ENCODE results near the gene TOP3B.
"Not testable (repeated sequence)": the region's sequence is repeated elsewhere in the genome, so short reads cannot be mapped to it uniquely, and the experiment has no call there.

The TOP3B gene

DNA sequence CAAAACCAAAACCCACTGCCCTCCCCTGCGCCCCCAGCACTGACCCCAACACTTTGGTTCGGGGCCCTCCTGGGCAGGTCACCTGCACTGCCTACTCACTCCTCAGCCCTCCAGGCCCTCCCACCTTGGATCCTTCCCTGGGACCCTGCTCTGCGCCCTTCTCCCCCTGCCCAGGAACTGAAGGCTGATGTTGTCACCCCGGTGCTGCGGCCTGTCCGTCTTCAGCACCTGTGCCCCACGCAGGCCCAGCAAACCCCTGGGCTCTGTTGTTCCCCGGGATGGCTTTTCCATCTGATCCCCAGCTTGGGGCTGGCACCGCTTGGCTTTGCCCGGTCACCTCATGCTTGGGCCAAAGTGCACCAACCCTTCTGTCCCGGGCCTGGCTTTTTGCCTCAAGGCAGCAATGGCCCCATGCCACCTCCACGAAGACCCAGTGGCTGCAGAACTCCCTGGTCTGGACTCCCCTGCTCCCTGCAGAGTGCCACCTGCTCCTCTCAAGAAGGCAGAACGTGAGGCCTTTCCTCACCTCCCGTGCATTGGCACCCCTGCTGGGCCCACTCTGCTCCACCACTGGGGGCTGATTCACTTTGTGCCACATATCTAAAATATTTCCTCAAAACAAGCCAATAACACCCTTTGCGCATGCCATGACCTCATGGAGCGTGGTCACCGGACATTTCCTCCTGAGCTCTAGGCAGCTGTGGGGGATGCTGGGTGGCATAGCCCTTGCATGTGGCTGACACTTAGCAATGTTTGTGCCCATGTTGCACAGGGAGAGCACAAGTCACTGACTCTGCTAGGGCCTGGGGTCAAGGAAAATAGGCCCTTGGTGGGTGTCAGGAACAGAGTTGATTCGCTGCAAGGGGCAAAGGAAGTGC lies 38.8 kb downstream of the TOP3B start:
- no peak for DNase-seq

GRCh38 chr22:21942407-21943343 lies 39.9 kb downstream of the TOP3B start:
- no peak for DNase-seq

DNA sequence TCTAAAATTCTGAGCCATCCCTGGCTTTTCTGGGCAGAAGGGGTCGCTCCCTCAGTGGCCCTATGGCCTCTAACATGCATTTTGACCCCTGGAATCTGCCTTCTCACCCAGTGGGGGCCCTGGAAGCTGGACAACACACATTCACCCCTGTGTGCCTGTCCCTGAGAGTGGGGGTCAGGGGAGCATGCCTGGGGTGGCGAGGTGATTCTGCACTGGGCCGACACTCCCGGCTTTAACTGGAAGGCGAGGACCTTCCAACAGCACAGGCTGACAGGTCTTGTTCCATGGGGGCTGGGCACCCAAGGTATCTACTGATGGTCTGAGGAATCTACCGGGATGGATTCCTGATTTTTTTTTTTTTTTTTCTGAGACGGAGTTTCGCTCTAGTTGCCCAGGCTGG lies 40.7 kb downstream of the TOP3B start:
- DNase-seq: no peak

DNA sequence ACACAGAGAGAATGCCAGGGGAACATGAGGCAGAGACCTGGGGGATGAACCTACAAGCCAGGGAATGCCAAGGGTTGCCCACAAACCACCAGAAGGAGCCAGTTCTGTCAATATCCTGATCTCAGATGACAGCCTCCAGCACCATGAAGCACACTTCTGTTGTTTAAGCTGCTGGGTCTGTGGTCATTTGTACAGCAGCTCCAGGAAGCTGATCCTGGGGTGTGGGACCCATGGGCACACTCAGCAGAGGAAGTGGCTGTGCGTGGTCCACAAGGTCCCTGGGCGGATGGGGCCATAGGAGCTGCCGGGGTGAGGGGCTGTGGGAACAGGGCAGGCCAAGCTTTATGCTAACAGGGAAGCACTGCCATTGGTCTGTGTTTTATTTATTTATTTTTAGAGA lies 42.1 kb downstream of the TOP3B start:
- no peak for DNase-seq

DNA sequence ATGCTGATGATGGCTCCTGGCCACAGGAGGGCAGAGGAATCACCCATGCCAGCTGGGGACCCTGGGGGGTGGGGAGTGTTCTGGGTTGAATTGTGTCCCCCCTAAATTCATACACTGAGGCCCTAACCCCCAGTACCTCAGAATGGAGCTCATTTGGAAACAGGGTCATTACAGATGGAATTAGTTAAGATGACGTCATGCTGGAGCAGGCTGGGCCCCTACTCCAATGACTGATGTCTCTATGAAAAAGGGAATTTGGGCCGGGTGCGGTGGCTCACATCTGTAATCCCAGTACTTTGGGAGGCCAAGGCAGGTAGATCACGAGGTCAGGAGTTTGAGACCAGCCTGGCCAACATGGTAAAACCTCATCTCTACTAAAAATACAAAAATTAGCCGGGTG lies 42.7 kb downstream of the TOP3B start:
- DNase-seq: not testable (repeated sequence)

GRCh38 chr22:21939461-21939913 lies 43.1 kb downstream of the TOP3B start:
- no peak for DNase-seq

DNA sequence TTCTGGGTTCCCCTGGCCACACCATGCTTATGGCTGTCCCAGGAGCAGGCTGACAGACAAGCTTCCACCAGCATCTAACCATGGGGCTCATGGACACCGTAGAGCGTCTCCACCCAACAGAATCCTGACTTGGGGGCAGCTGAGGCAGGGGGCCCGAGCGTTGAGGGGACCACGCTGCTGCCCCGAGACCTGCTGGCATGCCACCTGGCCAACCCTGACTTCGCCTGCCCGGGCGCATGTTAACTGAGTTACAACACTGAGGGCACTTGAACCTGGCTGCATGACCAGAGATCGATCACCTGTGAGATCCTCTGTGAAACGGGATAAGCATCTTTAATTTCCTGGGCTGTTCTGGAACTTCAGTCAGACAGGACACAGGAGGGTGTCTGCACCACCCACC lies 43.7 kb downstream of the TOP3B start:
- no peak for DNase-seq

DNA sequence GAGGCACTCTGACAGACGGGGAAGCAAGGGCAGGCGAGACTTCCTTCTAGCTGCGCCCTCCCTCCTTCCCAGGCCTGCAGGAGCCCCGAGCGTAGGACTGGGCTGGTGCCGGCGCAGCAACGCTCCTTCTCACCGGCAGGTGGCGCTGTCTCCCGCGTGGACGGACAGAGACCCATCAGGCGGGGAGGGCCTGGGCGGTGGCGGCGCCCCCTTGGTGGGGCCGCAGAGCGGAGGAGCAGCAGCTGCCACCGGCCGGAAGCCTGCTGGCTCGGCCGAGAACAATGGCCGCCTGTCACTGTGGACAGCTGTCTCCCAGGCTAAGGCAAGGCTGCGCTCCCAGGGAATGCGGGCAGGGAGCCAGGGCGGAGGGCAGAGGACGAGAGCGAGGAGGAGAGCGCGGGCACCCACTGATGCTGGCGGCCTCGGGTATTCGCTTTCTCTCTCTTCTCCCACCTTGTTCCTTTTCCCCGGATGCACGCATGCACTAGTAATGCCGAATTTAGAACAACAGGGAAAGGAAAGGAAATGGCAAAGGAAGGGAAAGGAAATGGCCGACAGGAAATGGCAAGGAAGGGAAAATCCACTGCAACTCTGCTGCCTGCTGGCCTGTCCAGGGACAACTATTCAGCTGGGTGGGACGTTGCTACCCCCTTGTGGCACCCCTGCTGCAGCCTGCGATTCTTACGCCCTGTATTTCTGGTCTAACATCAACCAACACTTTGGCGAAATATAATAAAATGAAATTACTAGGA lies 44.3 kb downstream of the TOP3B start:
- DNase-seq: peak; percentile 99

DNA sequence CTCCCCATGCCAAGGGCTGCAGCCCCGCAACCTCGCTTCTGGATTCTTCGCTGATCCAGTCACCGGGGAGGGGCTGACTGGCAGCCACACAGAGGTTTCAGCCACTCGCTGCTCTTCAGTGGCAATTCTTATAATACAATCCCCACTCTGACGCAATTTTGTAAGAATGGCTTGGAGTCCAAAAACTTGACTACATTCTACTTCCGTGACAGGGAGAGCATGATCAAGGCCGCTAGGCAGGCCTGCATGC lies 44.8 kb downstream of the TOP3B start:
- no peak for DNase-seq

- no peak for DNase-seq
These were observed 45.4 kb downstream of the TOP3B start for GRCh38 chr22:21937041-21937820.

DNA sequence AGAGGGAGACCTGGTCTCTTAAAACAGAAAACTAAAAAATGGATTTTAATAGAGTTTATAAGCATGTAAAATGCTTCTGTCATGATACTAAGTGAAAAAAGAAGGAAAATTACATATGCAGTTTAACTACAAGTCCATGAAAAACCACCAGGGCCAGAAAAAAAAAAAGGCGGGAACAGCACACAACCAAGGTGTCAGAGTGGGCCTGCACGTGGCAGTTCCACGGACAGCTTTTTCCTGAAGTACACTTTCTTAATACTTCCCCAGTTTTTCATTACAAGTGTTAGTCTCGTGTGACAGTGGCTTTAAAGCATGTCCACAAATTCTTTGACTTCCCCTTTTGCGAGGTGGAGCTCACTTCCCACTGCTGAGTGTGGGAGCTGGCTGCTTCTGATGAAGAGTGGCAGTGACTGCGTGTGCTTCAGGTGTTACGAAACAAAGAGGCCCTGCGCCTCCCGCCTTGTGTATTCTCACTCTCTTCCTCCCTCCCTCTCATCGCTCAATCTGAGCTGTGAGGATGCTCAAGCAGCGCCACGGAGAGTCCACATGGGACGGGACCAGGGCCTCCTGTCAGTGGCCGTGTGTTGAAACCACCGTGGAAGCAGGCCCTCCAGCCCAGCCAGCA lies 46.3 kb downstream of the TOP3B start:
- peak; percentile 70 for DNase-seq

- DNase-seq: no peak
These were observed 48.7 kb downstream of the TOP3B start for GRCh38 chr22:21933910-21934309.

DNA sequence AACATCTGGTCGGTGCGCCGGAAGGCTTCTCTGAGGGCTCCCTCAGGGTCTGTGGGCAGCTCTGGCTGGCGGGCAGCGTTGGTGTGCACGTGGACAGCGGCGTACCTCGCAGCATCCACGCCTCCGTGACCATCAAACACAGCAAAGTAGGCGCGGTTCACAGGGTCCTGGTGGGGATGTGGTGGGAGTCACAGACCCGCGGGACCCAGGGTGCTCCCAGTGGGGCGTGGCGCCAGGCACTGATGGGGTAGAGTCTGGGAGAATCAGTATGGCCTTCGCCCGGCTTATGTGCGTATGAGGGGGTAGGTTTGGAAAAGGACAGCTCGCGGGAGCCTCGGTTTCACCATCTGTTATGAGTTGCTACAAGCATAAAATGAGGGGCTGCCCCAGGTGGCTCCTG lies 49.2 kb downstream of the TOP3B start:
- no peak for DNase-seq

DNA sequence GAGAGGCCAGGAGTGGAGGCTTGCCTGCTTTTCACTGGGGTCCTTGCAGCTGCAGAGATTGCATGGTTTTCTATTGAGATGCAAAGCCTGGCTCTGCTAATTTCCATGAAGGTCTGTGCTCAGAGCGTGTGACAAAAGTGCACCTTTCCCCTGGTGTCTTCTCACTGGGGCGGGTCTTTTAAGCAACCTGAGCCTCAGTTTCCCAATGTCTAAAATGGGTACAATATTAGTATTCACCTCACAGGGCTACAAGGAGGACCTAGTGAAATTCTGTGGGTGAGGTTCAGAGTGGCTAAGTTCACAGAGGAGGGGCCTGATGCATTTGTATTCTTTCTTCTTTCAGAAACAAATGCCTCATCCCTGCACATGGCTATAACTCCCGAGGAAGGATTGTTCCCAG lies 50.2 kb downstream of the TOP3B start:
- DNase-seq: no peak

DNA sequence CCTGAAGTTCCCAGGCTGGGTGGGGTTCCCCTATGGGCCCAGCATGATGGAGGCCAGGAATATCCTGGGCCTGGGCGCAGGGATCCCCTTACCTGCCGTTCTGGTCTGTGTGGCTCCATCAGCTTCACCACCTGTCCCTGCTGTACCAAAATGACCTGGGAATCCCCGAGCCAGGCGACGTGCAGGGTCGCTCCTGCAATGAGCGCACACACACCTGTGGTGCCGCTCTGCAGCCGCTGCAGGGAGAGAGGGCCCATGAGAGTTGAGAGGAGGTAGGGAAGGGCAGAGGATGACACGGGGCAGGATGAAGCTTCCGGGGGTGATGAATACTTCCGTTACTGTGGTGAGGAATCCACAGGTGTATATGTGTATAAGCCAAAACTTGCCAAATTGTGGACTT lies 51.5 kb downstream of the TOP3B start:
- DNase-seq: no peak

GRCh38 chr22:21929253-21929652 lies 53.3 kb downstream of the TOP3B start:
- no peak for DNase-seq

GRCh38 chr22:21928048-21928447 lies 54.5 kb downstream of the TOP3B start:
- DNase-seq: no peak

DNA sequence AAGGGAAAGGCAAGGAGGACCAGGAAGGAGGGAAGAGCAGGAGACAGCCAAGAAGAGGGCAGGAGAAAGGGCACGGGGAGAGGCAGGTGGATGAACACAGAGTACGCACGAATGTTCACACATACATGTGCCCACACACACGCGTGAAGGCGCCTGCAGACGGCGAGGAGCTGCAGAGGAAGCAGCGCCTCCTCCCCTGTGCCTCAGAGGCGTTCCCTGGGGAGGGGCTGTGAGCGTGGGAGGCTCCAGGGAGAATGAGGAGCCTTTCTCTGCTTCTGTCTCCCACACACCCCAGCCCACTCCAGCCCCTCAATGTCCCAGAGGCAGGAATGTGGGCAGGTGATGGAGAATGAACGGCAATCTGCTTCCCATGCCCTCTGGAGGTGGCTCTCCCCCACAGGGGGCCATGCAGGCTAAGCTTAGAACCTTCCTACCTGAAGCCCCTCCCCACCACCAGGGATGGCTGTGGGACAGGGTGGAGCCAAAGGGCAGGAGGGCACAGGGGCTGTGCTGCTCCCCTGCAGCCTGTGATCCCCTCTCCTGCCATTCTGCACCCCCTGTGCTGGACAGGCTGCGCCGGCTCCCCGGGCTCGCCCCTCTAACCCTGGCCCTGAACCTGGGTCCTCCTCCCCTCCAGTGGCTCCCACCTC lies 55.3 kb downstream of the TOP3B start:
- no peak for DNase-seq

GRCh38 chr22:21926728-21927127 lies 55.9 kb downstream of the TOP3B start:
- no peak for DNase-seq

- DNase-seq: no peak
These were observed 59.4 kb downstream of the TOP3B start for GRCh38 chr22:21923163-21923561.

GRCh38 chr22:21922370-21923162 lies 60.0 kb downstream of the TOP3B start:
- no peak for DNase-seq

Measured in OCI-M1 (cell line).